Adrenal gland (tissue), 5 donors: ENCODE data around the gene FBXO22.

ENCODE experiments used
- CTCF ChIP-seq, 6 experiments: fragments of 450-650 bp in 4 of 6; fragments of 200-600 bp in 2 of 6; sonication (generic) in 1 of 6; IDR thresholded peaks; 1 replicate in 5 of 6; 2 replicates in 1 of 6; pipeline versions ENCODE4 v1.5.1 to v1.8.0; 2016 to 2021; ENCODE audit warnings: antibody characterized with exemption in 6 of 6, mild to moderate bottlenecking in 2 of 6, moderate library complexity in 1 of 6
- POLR2A ChIP-seq, 2 donors: fragments of 450-650 bp; IDR thresholded peaks; one replicate each; pipeline ENCODE4 v1.6.1; 2017; ENCODE audit warnings: antibody characterized with exemption in 2 of 2, mild to moderate bottlenecking in 2 of 2, moderate library complexity in 1 of 2
- donor health status: DM: no; HTN: no; CAD: no.

GRCh38 chr15:75868019-75868418 is 35.7 kb upstream of the FBXO22 start:
- TF ChIP-seq CTCF (IDR thresholded peaks at IDR 0.05) (no peak), POLR2A (IDR thresholded peaks at IDR 0.05) (no peak)
